Vagina (tissue), 2 donors: ENCODE results near the gene RPP14. TPM values are rescaled to one million over a fixed set of nuclear protein-coding genes. Genes with fewer than 3 reads are reported as not detected.

Experiments
- DNase-seq, 2 donors: peaks; one replicate each; pipeline ENCODE4 v3.0.0-alpha.2; 2017; ENCODE audit errors: extremely low spot score in 2 of 2
- H3K27ac ChIP-seq: fragments of 200-600 bp; sonication (generic); one replicate; pipeline ENCODE4 v1.5.1; 2019
- H3K27me3 ChIP-seq: fragments of 200-600 bp; sonication (generic); one replicate; pipeline ENCODE4 v1.5.1; 2019
- H3K36me3 ChIP-seq, 2 donors: fragments of 200-600 bp; sonication (generic); one replicate each; pipeline ENCODE4 v1.5.1; 2017 to 2019
- H3K4me1 ChIP-seq: fragments of 200-600 bp; sonication (generic); one replicate; pipeline ENCODE4 v1.5.1; 2019
- H3K4me3 ChIP-seq, 2 donors: fragments of 200-600 bp; sonication (generic); 1 replicate in 1 of 2; 2 replicates in 1 of 2; pipeline ENCODE4 v1.5.1; 2016 to 2019
- H3K9me3 ChIP-seq: fragments of 200-600 bp; sonication (generic); one replicate; pipeline ENCODE4 v1.5.1; 2019
- CTCF ChIP-seq, 3 experiments: fragments of 450-650 bp in 2 of 3; fragments of 200-600 bp in 1 of 3; sonication (generic) in 1 of 3; IDR thresholded peaks; one replicate each; pipeline ENCODE4 v1.5.1; 2017 to 2019; ENCODE audit warnings: antibody characterized with exemption in 3 of 3, mild to moderate bottlenecking in 2 of 3, moderate library complexity in 2 of 3
- POLR2A ChIP-seq, 2 donors: fragments of 450-650 bp; IDR thresholded peaks; one replicate each; pipeline ENCODE4 v1.6.1; 2017; ENCODE audit warnings: antibody characterized with exemption in 2 of 2, mild to moderate bottlenecking in 2 of 2, moderate library complexity in 2 of 2
- POLR2AphosphoS5 ChIP-seq, 2 donors: sonication (generic); formaldehyde crosslinking; IDR thresholded peaks; one replicate each; pipeline ENCODE4 v1.9.0; 2017; ENCODE audit warnings: antibody characterized with exemption in 2 of 2, mild to moderate bottlenecking in 2 of 2, low read depth in 1 of 2; ENCODE audit not compliant: insufficient read depth in 1 of 2
- intact Hi-C: fragments of 100-400 bp; cut with DNase I; formaldehyde crosslinking; loops from one replicate; pipeline ENCODE4 v1.15.1; 2023
- total RNA-seq: library from RNA; depleted of rRNA; stranded (reverse); fragments of >200 nt; gene quantifications from one replicate; pipeline ENCODE4 v1.2.3, GENCODE V29; 2016

Gene RPP14
- 16.9 TPM for total RNA-seq

DNA sequence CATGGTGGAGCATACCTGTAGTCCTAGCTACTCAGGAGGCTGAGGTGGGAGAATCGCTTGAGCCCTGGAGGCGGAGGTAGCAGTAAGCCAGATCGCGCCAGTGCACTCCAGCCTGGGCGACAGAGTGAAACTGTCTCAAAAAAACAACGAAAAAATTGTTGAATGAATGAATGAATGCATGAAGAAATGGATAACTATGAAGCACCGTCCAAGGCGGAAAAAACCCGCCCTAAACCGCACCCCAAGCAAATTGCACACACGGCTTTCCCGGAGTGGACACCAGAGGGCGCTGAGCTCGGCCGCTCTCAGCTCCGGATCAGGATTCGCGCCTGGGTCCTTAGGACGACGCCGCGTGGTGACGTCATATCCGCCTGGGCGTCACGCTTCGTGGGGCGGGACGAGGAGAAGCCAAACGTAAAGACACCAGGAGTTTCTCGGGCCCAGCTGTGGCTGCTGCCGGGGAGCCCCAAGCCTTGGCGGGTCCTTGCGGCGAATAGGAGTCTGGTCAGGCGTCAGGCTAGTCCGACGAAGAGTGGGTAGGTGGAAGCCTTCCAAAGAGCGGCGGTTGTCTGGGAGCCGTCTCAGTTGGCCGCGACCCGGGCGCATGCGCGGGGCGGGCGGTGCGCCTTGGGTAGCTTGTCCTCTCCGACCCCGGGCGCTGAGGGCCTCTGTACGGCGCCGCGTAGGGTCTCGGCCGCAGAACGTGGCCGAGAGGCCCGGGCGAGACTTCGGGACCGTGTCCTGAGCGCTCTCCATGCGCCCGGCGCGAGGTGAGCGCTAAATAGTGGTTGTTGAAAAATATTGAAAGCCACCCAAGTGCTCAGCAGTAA, at the start of gene RPP14, which contains the start of gene HTD2:
Gene RPP14, plus strand, starts transcription at position 364 of the 830 bp plus-strand sequence. CDS start 4,085 bp downstream, outside the sequence.
Gene HTD2, plus strand, starts transcription at position 639 of the 830 bp plus-strand sequence. CDS start 11,094 bp downstream, outside the sequence.
- peak in 1 of 2 donors; percentile 96 for DNase-seq
- H3K4me3 ChIP-seq: peak within 1 kb of the TSS; percentile 76 to 80
- no peaks in the 10 kb centered on the region for H3K9me3 ChIP-seq
- no peaks in the 10 kb centered on the region for H3K27me3 ChIP-seq
- intact Hi-C loops: no loop called here
- peak within 1 kb of the TSS; percentile 96 for H3K27ac ChIP-seq
- peaks cover 35% of the 10 kb centered on the region for H3K4me1 ChIP-seq
- TF ChIP-seq POLR2AphosphoS5 (IDR thresholded peaks at IDR 0.05; ENCODE audit: insufficient read depth in 1 of 2, low read depth in 1 of 2) (peak; percentile 97), CTCF (IDR thresholded peaks at IDR 0.05) (peak; percentile 89 to 100 (median 94)), POLR2A (IDR thresholded peaks at IDR 0.05) (peak in 1 of 2 donors; percentile 49)
- H3K36me3 ChIP-seq: peaks cover 0 to 12% of the 10 kb centered on the region in 2 donors

DNA sequence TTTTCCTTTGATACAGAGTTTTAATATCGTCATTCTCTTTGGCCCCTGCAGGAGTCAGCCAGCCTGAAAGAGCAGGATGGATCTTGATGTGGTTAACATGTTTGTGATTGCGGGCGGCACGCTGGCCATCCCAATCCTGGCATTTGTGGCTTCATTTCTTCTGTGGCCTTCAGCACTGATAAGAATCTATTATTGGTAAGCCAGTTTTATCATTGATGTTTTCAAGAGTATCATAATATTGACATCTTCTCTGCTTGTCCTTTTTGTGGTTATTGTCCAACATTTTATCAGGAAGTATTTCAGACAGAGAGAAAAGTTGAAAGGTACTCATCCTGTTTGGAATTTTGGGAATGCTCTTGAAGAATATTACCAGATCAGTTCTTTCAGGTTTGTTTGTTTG, 49.5 kb upstream of the RPP14 start:
- no peak for DNase-seq
- Histone ChIP-seq H3K27ac (no peak overlapping the region), H3K4me1 (peaks cover 13% of the 10 kb centered on the region), H3K4me3 (no peak overlapping the region), H3K27me3 (no peaks in the 10 kb centered on the region), H3K9me3 (no peaks in the 10 kb centered on the region), H3K36me3 (peaks cover 0 to 14% of the 10 kb centered on the region in 2 donors)
- intact Hi-C loops: no loop called here
- TF ChIP-seq POLR2AphosphoS5 (IDR thresholded peaks at IDR 0.05; ENCODE audit: insufficient read depth in 1 of 2, low read depth in 1 of 2): no peak
- no peak for TF ChIP-seq CTCF (IDR thresholded peaks at IDR 0.05)
- no peak for TF ChIP-seq POLR2A (IDR thresholded peaks at IDR 0.05)

DNA sequence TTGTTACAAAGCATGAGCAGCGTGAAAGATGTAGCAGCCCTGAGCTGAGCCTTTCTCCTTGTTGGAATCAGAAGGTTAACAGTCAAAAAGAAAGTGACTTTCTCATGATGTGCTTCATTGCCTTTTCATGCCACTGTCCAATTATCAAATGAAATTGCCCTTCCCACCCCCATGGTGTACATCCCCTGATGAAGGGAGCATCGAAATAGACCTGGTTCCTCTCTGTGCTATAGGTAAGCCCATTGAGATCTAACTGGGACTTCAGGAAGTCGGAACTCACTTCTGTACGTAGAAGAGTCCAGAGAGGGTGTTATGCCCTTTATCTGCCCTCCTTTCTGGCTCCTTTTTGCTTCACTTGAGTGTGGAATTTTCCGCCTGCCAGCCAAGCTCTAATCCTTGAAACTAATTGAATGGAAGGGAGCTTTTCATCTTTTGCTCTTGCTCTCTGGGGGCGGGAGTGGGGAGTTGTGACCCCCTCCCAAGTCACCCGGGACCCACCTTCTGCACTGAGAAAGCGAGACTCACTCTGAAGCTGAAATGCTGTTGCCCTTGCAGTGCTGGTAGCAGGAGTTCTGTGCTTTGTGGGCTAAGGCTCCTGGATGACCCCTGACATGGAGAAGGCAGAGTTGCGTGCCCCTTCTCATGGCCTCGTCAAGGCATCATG, 47.5 kb upstream of the RPP14 start:
- H3K4me1 ChIP-seq: no peaks in the 10 kb centered on the region
- intact Hi-C loops: no loop called here
- H3K36me3 ChIP-seq: peaks cover 0 to 14% of the 10 kb centered on the region in 2 donors
- no peaks in the 10 kb centered on the region for H3K27me3 ChIP-seq
- no peak for TF ChIP-seq POLR2AphosphoS5 (IDR thresholded peaks at IDR 0.05; ENCODE audit: insufficient read depth in 1 of 2, low read depth in 1 of 2)
- no peak for TF ChIP-seq CTCF (IDR thresholded peaks at IDR 0.05)
- TF ChIP-seq POLR2A (IDR thresholded peaks at IDR 0.05): no peak
- H3K9me3 ChIP-seq: no peaks in the 10 kb centered on the region
- no peak for DNase-seq
- H3K4me3 ChIP-seq: no peak overlapping the region
- no peak overlapping the region for H3K27ac ChIP-seq

GRCh38 chr3:58260261-58260731, 45.7 kb upstream of the RPP14 start:
- Histone ChIP-seq H3K4me3 (no peak overlapping the region), H3K27me3 (no peaks in the 10 kb centered on the region), H3K27ac (no peak overlapping the region), H3K9me3 (no peaks in the 10 kb centered on the region), H3K36me3 (peaks cover 0 to 14% of the 10 kb centered on the region in 2 donors), H3K4me1 (no peaks in the 10 kb centered on the region)
- DNase-seq: no peak
- TF ChIP-seq CTCF (IDR thresholded peaks at IDR 0.05) (no peak), POLR2A (IDR thresholded peaks at IDR 0.05) (no peak), POLR2AphosphoS5 (IDR thresholded peaks at IDR 0.05; ENCODE audit: insufficient read depth in 1 of 2, low read depth in 1 of 2) (no peak)
- intact Hi-C loops: no loop called here
